Endodermal cell (in vitro differentiated cells): Measurements from ENCODE around the gene CPLANE2. TPM values are rescaled to one million over a fixed set of nuclear protein-coding genes. Genes with fewer than 3 reads are reported as not detected.

Experiments used
- DNase-seq: peaks from one replicate; pipeline ENCODE4 v3.0.0-alpha.2; 2017
- H3K27ac ChIP-seq: 2 replicates; pipeline ENCODE4 v1.5.1; 2013; ENCODE audit warnings: mild to moderate bottlenecking, low read depth, low read length, moderate library complexity
- H3K27me3 ChIP-seq: 2 replicates; pipeline ENCODE4 v1.6.1; 2013; ENCODE audit warnings: mild to moderate bottlenecking, low read length, moderate library complexity; ENCODE audit not compliant: insufficient read depth, control insufficient read depth, poor library complexity, severe bottlenecking
- H3K36me3 ChIP-seq: 2 replicates; pipeline ENCODE4 v1.7.0; 2013; ENCODE audit warnings: mild to moderate bottlenecking, low read length, moderate library complexity; ENCODE audit not compliant: control insufficient read depth, insufficient read depth
- H3K4me1 ChIP-seq: one replicate; pipeline ENCODE4 v1.7.0; 2013; ENCODE audit warnings: low read length; ENCODE audit not compliant: control insufficient read depth, insufficient read depth
- H3K4me3 ChIP-seq: 2 replicates; pipeline ENCODE4 v1.5.1; 2013; ENCODE audit warnings: mild to moderate bottlenecking, low read length, moderate library complexity
- H3K9ac ChIP-seq: 2 replicates; pipeline ENCODE4 v1.6.1; 2013; ENCODE audit warnings: mild to moderate bottlenecking, low read length, moderate library complexity; ENCODE audit not compliant: poor library complexity, severe bottlenecking; ENCODE audit errors: extremely low read depth
- H3K9me3 ChIP-seq: 2 replicates; pipeline ENCODE4 v1.6.1; 2013; ENCODE audit warnings: mild to moderate bottlenecking, low read length, moderate library complexity; ENCODE audit not compliant: control insufficient read depth
- H3K27ac Mint-ChIP-seq: 2 replicates; pipeline ENCODE4 v1.8.0; 2020; ENCODE audit warnings: mixed read lengths
- H3K27me3 Mint-ChIP-seq: 2 replicates; pipeline ENCODE4 v1.8.0; 2021; ENCODE audit warnings: mild to moderate bottlenecking, mixed read lengths; ENCODE audit not compliant: insufficient read depth
- H3K36me3 Mint-ChIP-seq: 2 replicates; pipeline ENCODE4 v1.8.0; 2020; ENCODE audit warnings: low read depth, mixed read lengths
- H3K4me1 Mint-ChIP-seq: 2 replicates; pipeline ENCODE4 v1.8.0; 2020; ENCODE audit warnings: mixed read lengths
- H3K4me3 Mint-ChIP-seq: 2 replicates; pipeline ENCODE4 v1.8.0; 2020; ENCODE audit warnings: mild to moderate bottlenecking, moderate library complexity, mixed read lengths
- H3K9me3 Mint-ChIP-seq: 2 replicates; pipeline ENCODE4 v1.8.0; 2020; ENCODE audit warnings: mild to moderate bottlenecking, mixed read lengths
- WGBS, 2 experiments: methylation state at CpG; one replicate each; pipeline versions ENCODE4 v1.1.5 to v1.1.7; 2013; ENCODE audit warnings: missing lambda C conversion rate in 2 of 2, mixed read lengths in 1 of 2; ENCODE audit not compliant: insufficient coverage in 1 of 2, insufficient read length in 1 of 2; 5-methylcytosine and 5-hydroxymethylcytosine counted together
- total RNA-seq, 2 donors: library from RNA; stranded (reverse); fragmentation: NEBNext Ultra II Directional in 1 of 2; extraction: Animal tissue kit (Norgen Biotek cat#: 25700) in 1 of 2; gene quantifications; 2 replicates in 1 of 2; 3 replicates in 1 of 2; pipeline ENCODE4 v1.2.1, GENCODE V29; 2021
- TF ChIP-seq, protein P1 (sequence below): fragments of 200-600 bp; sonication (generic); conservative IDR thresholded peaks from 2 replicates; pipeline ENCODE4 v1.5.0; 2021; ENCODE audit warnings: antibody characterized with exemption, mild to moderate bottlenecking

The CPLANE2 gene
- total RNA-seq, 2 donors from 2014 or later: 9.6 to 10.3 TPM

DNA sequence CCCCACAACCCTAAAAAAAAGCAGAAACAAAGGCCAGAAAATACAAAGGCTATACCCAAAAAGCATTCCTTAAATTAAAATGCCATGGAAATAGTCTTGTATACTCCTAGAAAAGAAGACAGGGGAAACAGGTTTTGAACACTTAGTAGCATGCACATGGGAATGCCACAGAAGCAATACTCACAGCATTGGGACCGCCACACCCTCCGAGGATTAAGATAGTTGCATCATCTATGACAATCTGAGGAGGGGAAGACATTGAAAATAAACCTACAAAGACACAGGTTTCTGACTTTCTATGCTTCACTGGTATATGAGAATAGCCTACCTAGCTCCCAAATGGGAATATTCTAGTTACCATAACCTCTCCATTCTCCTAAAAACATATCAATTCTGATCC, 15.9 kb upstream of the CPLANE2 start:
- no peaks in the 10 kb centered on the region for H3K9me3 ChIP-seq
- H3K27me3 Mint-ChIP-seq: no peaks in the 10 kb centered on the region
- H3K36me3 Mint-ChIP-seq: peaks cover 37% of the 10 kb centered on the region
- no peaks in the 10 kb centered on the region for H3K4me1 ChIP-seq
- H3K27ac Mint-ChIP-seq: no peak overlapping the region
- H3K9me3 Mint-ChIP-seq: no peaks in the 10 kb centered on the region
- TF ChIP-seq, protein P1, sequence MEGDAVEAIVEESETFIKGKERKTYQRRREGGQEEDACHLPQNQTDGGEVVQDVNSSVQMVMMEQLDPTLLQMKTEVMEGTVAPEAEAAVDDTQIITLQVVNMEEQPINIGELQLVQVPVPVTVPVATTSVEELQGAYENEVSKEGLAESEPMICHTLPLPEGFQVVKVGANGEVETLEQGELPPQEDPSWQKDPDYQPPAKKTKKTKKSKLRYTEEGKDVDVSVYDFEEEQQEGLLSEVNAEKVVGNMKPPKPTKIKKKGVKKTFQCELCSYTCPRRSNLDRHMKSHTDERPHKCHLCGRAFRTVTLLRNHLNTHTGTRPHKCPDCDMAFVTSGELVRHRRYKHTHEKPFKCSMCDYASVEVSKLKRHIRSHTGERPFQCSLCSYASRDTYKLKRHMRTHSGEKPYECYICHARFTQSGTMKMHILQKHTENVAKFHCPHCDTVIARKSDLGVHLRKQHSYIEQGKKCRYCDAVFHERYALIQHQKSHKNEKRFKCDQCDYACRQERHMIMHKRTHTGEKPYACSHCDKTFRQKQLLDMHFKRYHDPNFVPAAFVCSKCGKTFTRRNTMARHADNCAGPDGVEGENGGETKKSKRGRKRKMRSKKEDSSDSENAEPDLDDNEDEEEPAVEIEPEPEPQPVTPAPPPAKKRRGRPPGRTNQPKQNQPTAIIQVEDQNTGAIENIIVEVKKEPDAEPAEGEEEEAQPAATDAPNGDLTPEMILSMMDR: no peak
- no peak overlapping the region for H3K9ac ChIP-seq
- WGBS, 2 experiments: 92% methylated on average over 2 of the region's 2 CpGs; no CpG with 5 or more reads in 1 of the 2 experiments
- no peak overlapping the region for H3K4me3 Mint-ChIP-seq
- no peaks in the 10 kb centered on the region for H3K4me1 Mint-ChIP-seq
- H3K36me3 ChIP-seq: peaks cover 72% of the 10 kb centered on the region
- no peaks in the 10 kb centered on the region for H3K27me3 ChIP-seq
- no peak overlapping the region for H3K27ac ChIP-seq
- H3K4me3 ChIP-seq: no peak overlapping the region
- DNase-seq: no peak

DNA sequence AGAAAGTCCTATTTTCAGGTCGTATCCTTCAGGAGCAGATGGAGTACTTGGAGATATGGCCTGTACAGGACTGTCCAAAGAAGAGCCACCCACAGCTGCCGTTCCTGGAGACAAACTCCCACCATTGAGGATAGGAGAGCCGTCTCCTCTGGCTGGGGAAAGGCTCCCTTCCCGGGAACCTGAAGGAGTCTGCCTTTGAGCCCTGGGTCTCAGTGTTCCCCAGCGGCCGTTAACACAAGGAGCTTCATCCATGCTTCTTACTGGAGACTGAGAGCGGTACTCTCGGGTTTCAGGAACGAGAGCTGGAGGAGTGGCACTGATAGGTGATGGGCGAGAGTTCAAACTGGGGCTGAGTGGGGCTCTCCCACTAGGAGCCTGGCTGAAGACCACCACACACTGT, 14.4 kb upstream of the CPLANE2 start:
- Mint-ChIP-seq H3K27me3 (no peaks in the 10 kb centered on the region), H3K4me1 (no peaks in the 10 kb centered on the region), H3K36me3 (peaks cover 40% of the 10 kb centered on the region), H3K27ac (no peak overlapping the region), H3K9me3 (no peaks in the 10 kb centered on the region), H3K4me3 (no peak overlapping the region)
- H3K9me3 ChIP-seq: no peaks in the 10 kb centered on the region
- H3K36me3 ChIP-seq: peaks cover 78% of the 10 kb centered on the region
- no peaks in the 10 kb centered on the region for H3K27me3 ChIP-seq
- no peak overlapping the region for H3K9ac ChIP-seq
- H3K4me3 ChIP-seq: no peak overlapping the region
- 92 to 99% methylated on average over 9 to 10 of the region's 10 CpGs for whole genome bisulfite sequencing, 2 experiments
- H3K27ac ChIP-seq: no peak overlapping the region
- TF ChIP-seq, protein P1: no peak
- H3K4me1 ChIP-seq: no peaks in the 10 kb centered on the region
- DNase-seq: no peak

DNA sequence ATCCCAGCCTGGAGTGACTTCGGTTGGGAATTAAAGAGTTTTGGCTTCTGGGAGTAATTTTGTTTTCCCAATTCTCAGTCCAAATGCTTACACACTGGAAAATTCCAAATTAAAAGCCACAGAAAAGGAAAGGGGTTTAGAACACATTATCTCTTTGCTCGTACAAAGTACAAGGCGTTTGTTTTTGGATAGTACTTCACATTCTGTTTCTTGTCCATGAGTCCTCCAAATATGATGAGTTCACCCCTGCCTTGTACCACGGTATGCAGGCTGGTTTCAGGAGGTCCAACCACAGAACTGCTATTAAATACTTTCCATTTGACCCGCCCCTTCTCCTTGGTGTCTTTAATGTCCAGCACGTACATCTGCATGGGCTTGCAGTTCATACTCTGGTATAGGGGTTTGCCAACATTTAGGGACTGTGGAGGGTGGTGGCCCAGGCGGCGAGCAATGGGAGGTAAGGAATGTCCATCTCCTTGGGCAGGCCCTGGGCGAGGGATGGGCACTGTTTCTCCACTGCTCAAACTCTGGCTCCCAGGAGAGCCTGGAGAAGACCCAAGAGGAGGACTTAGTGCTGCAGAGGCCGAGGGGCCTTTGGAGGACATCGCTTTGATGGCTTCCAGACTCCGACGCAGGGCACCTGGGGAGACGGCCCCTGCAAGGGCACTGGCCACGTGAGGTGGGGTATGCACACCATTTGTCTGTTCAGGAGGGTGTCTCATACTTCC, 13.7 kb upstream of the CPLANE2 start:
- H3K4me3 ChIP-seq: no peak overlapping the region
- no peak for DNase-seq
- no peak overlapping the region for H3K9ac ChIP-seq
- Mint-ChIP-seq H3K9me3 (no peaks in the 10 kb centered on the region), H3K36me3 (peaks cover 36% of the 10 kb centered on the region), H3K4me3 (no peak overlapping the region), H3K27me3 (no peaks in the 10 kb centered on the region), H3K27ac (no peak overlapping the region), H3K4me1 (no peaks in the 10 kb centered on the region)
- no peak overlapping the region for H3K27ac ChIP-seq
- TF ChIP-seq, protein P1: no peak
- no peaks in the 10 kb centered on the region for H3K27me3 ChIP-seq
- WGBS, 2 experiments: 95 to 96% methylated on average over 10 to 15 of the region's 15 CpGs
- peaks cover 71% of the 10 kb centered on the region for H3K36me3 ChIP-seq
- H3K9me3 ChIP-seq: no peaks in the 10 kb centered on the region
- H3K4me1 ChIP-seq: no peaks in the 10 kb centered on the region
